DMS153 treated with DMSO at 0.1 percent for 48 hours (cell line): ENCODE measurements around the gene ANKRD66.
"Not testable (repeated sequence)": the region's sequence is repeated elsewhere in the genome, so short reads cannot be mapped to it uniquely, and the experiment has no call there.

Experiments used
- DNase-seq: peaks from one replicate; lab custom pipeline; 2025; ENCODE audit not compliant: unreplicated experiment; lab: John Stamatoyannopoulos, UW

ANKRD66 gene

GRCh38 chr6:46746696-46747095 lies at the start of gene ANKRD66:
ANKRD66 (plus strand) TSS chr6:46746933; CDS start chr6:46751949, 5,016 bp downstream.
- no peak for DNase-seq

DNA sequence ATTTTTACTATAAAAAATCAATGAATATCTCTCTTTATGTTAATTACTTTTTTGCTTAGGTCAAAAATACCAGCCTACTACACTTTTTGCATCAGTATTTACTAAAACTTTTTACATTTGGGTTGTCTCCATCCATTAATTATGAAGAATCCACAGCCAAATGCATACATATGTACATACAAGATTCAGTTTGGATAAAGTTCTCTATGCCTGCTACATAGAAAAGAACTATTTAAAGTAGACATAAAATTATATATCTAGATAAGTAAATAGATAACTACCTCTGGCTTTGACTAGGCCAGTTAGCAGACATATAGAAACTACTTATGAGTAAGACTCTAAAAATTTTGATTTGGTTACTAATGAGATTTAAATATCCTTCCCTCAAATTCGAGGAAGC lies 46.8 kb upstream of the ANKRD66 start:
- no peak for DNase-seq

DNA sequence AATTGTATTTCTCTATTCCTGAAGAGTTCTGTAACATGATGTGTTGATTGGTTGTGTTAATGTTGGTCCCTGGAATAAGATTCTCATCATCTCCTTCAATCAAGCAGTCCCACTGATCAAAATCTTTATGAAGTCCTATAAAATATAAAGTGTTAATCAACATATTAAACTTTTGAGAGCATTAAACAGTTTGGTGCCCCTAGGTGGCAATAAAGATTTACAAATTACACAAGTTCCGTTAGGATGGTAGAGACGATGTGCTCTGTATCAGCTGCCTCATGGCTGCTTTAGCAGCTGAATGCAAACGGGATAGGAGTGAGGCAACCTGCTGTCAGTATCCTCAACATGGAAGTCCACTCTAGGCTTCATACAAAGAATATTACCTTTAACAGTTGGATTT lies 42.2 kb upstream of the ANKRD66 start:
- DNase-seq = no peak

GRCh38 chr6:46706464-46706863 lies 40.3 kb upstream of the ANKRD66 start:
- no peak for DNase-seq

DNA sequence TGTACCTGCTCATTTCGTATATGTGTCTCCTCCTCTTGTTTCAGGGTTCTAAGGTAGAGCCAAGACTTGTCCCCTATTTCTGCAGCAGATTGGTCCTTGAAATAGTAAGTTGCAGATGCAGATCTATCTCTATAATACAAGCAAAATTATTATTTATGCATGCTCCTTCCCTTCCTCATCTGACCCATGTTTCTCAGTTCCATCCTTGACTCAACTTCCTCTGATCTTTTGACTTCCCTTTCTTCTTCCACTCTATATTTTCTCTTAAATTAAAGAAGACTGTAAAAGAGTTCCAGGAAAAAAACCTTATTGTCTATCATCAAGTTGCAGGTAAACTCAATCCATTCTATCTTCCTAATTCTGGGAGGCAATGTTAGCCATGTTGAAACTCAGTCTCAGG lies 35.2 kb upstream of the ANKRD66 start:
- no peak for DNase-seq

GRCh38 chr6:46715141-46715540 lies 31.6 kb upstream of the ANKRD66 start:
- no peak for DNase-seq

GRCh38 chr6:46719099-46719498 lies 27.6 kb upstream of the ANKRD66 start:
- no peak for DNase-seq

DNA sequence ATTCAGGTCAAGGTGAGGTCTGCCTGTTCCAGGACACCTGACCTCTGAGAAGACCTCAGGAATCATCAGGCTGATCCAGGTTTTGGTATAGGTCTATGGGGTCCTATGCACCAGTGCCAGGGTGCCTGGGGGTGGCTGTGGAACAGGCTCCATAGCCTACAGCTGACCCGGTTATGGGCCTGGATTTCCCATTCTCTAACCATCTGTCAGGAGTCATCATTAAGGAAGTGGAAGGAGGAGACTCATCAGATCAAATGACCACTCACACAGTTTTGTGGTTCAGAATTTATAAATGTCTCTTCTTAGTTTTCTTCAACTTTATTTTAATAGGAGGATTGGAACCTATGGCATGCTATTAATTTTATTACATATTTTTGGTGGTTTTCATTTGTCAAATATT lies 26.3 kb upstream of the ANKRD66 start:
- DNase-seq = no peak

DNA sequence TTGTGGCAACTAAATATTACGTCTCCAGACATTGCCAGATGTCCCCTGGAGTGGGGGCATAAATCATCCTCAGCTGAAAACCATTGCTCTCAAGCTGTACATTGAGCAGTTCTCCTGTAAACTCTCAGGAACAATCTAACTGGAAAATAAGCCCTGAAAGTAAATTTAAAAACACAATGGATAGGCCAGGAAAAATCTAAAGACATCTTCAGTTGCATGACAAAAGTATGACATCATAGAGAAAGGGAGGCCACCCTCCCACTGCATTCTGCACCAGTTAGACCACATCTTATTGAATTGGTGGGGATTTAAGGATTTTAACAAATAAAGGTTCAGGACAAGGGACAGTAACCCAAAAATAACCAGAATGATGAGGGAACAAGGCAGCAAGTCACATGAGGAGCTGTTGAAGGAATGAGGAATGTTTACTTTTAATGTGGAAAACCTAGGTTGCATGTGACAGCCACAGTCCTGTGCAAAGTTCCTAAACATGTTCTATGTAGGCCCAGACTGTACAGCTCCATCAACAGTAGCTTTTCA lies 16.9 kb upstream of the ANKRD66 start:
- no peak for DNase-seq

DNA sequence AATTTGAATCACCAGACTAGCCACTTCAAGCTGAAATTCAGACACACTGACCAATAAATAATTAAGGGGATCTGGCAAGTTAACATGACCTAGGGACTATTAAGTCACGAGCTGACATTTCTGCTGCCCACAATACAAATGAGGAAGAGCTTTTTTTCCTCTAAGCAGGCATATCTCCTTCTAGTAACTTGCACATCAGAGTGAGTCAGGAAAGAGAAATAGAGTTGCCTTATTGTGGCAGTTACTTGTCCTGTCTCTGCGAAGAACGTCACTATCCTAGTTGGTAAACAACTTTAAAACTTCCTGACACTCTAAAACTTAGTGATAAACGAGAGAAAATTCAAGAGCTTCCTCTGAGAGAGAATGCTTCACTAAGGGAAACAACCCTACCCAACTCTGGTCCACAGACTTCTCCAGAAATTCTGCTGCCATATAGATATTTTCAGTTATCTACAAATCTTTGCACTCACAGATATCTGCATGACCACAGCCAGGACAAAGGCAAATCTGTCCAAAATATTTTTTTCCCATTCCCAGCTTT lies 15.7 kb upstream of the ANKRD66 start:
- no peak for DNase-seq

DNA sequence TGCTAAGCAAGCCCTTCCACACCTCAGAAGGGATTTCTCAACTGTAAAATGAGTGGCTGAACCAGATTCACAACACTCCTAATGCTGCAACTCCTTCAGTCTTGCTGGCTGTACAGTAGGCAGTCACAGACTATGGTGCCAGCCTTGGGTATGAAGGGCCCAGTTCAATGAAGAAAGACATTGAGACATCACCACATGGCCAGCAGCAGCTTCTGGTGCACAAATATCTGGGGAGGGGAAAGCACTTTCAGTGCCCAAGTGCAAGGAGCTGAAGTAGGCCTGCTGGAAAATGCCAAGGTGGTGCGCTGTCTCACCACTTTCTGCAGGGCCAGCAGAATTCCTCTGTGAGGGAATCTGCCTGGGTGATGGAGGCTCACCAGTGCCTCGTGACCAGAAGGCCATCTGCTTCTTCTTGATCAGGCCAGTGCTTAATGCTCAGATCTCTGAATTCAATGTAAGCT lies 13.4 kb upstream of the ANKRD66 start:
- DNase-seq = no peak

DNA sequence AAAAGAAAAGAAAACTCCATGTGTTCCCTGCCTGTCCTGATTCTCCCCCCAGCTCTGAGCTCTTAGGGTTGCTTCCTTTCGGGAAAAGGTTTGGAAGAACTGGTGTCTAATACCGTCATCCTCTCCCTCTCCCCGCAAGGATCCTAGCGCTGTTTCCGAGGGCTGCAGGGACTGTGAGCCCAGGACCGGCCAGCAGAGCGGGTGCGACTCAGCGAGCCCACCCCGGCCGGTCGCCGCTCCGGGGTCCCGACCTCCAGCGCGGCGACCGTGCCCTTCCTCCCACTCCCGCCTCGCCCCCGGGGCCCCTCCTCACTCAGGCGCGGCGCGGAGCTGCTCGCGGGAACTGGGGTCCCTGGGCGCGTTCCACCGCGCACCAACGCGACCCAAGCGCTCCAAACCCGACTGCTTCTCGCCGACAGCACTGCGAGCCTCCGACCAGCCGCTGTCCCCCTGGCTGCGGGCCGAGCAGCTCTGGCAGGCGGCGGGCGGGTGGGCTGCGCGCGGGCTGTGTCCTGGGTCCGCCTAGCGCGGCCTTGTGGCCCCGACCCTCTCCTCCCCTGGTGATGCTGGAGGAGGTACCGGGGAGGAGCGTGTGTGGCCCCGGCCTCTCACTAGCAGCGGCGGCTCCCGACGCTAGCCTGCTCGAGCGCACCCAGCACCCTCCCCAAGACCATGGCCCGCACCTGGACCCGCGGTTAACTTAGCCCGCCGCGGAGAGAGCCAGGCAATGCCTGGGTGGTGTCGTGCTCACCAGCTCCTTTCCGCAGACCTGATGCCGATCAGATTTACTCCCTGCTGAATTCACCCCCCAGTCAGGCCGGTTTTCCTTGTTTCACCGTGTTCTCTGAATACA lies 11.6 kb upstream of the ANKRD66 start, which contains the start of gene PLA2G7:
PLA2G7 (minus strand) TSS at position 509 of the 853 bp plus-strand sequence. CDS start 12,484 bp downstream, outside the sequence.
- DNase-seq = no peak

- no peak for DNase-seq
These were observed 11.1 kb upstream of the ANKRD66 start for GRCh38 chr6:46735720-46736031.

DNA sequence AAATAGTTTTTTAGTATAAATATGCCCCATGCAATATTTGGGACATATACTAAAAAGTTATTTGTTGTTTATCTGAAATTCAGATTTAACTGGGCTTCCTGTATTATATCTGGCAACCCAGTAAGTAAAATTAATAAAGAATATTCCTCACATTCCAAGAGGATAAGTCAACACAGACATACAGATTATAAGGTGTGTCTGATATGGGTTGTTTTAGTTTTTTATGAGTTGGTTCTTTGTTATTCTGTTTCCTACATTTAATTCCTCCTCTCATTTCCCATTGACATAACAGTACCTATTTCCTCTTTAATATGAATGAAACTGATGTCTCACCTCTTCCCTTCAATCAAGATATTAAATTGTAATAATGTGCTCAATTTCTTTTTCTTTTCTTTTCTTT lies 9.8 kb upstream of the ANKRD66 start:
- no peak for DNase-seq

GRCh38 chr6:46741482-46741881 lies 5.3 kb upstream of the ANKRD66 start:
- no peak for DNase-seq

- DNase-seq = no peak
These were observed 4.8 kb upstream of the ANKRD66 start for GRCh38 chr6:46741910-46742309.

DNA sequence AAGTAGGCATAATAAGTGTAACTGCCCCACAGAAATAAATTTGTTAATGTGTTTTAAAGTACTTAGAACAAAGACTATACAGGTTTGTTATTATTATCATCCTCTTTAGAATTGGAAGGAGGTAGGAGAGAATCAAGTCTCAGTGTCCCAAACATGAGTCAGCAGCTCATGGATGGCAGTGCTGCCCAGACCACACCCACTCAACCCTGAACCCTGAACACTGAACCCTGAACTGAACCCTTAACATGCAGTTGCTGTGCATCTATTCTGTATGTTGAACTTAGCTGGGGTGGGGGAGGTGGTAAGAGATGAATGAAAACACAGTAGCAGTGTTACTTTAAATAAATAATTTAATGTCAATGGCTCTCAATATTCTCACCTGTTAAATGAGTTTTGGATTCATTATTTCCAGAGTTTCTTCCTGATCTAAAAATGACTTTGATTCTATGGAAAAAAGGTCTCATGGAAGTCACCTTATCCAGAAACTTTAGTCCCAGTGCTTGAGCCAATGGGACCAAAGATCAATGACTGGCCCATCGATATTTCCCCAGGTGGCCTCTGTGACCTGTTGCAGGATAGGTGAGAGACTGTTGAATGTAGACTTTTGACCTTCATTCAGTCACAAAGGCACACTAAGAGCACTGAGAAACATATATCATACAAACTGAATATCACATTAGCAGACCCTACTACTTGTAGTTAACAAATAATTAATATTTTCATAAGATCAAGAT lies 3.1 kb upstream of the ANKRD66 start:
- no peak for DNase-seq

DNA sequence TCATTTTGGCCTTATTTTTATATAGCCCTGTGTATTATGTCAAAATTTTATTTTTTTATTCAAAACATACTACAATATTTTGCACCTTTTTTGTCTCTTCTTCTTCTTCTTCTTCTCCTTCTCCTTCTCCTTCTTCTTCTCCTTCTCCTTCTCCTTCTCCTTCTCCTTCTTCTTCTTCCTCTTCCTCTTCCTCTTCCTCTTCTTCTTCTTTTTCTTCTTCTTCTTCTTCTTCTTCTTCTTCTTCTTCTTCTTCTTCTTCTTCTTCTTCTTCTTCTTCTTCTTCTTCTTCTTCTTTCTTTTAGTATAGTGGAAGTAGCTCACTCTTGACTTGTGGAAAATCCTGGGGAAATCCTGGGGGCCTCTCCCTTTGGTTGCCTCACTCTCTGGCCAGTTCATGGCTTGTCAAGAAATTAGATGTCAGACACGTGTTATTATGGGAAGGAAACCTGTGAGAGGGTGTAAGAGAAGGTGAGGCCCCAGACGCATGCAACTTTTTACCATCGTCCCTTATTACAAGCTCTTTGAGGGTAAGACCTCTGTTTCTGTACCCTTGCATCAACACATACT lies 2.5 kb upstream of the ANKRD66 start:
- not testable (repeated sequence) for DNase-seq

GRCh38 chr6:46745973-46746372 lies 760 bp upstream of the ANKRD66 start:
- no peak for DNase-seq

- DNase-seq = no peak
These were observed 2.3 kb downstream of the ANKRD66 start for GRCh38 chr6:46748940-46749503.

DNA sequence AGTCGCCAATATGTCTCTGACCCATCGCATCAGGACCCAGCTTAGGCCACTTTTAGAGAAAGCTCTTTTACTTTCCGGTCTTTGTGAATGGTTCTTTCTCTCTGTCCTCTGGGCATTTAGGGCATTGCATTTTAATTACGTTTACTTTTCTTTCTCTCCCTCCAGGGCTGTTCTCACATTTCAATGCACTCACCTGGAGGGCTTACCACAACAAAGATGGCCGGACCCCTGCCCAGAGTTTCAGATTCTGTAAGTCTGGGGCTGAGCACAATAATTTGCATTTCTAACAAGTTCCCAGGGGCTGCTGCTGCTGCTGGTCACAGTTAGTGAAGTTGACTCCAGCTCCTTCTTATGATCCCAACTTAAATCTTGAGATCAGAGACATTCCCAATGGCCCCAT lies 3.0 kb downstream of the ANKRD66 start:
- DNase-seq = no peak
